Brain microvascular endothelial cell (primary cell): ENCODE measurements around the gene TMBIM1.

Source experiments
- DNase-seq: peaks from one replicate; pipeline ENCODE4 v3.0.0-alpha.2; 2020
- H3K27ac ChIP-seq: fragments of 250-450 bp; sonication (Bioruptor Pico); 2 replicates; pipeline ENCODE4 v1.5.1; 2020; ENCODE audit warnings: mild to moderate bottlenecking, moderate library complexity
- H3K27me3 ChIP-seq: fragments of 250-450 bp; sonication (Bioruptor Pico); replicated peaks from 2 replicates; pipeline ENCODE4 v1.5.1; 2020; ENCODE audit warnings: mild to moderate bottlenecking
- H3K36me3 ChIP-seq: fragments of 250-450 bp; sonication (Bioruptor Pico); replicated peaks from 2 replicates; pipeline ENCODE4 v1.5.1; 2020; ENCODE audit warnings: mild to moderate bottlenecking
- H3K4me3 ChIP-seq: 2 replicates; pipeline ENCODE4 v1.5.1; 2011; ENCODE audit warnings: low read depth, mild to moderate bottlenecking, control low read depth, low read length, moderate library complexity
- CTCF ChIP-seq: IDR thresholded peaks from 2 replicates; pipeline ENCODE4 v1.5.1; 2011; ENCODE audit warnings: low read depth, mild to moderate bottlenecking, moderate library complexity, low read length, control low read depth, inconsistent platforms; ENCODE audit errors: missing control alignments
- in situ Hi-C: cut with HindIII; loops from 2 replicates; pipeline ENCODE4 v1.10.0; 2017; ENCODE audit warnings: low sequenced_read_pairs, low pct_ligation_motif_present

TMBIM1 gene

GRCh38 chr2:218267259-218267658, 25.0 kb downstream of the TMBIM1 start:
- in situ Hi-C loops = no loop called here
- DNase-seq = no peak
- no peak for TF ChIP-seq CTCF
- Histone ChIP-seq H3K4me3 (no peak overlapping the region), H3K27ac (no peak overlapping the region), H3K27me3 (no peaks in the 10 kb centered on the region), H3K36me3 (peaks cover 31% of the 10 kb centered on the region)

GRCh38 chr2:218266316-218266979, 25.9 kb downstream of the TMBIM1 start:
- Histone ChIP-seq H3K4me3 (no peak overlapping the region), H3K27me3 (no peaks in the 10 kb centered on the region), H3K36me3 (peaks cover 31% of the 10 kb centered on the region), H3K27ac (no peak overlapping the region)
- no peak for DNase-seq
- no peak for TF ChIP-seq CTCF
- in situ Hi-C loops = no loop called here

- peaks cover 31% of the 10 kb centered on the region for H3K36me3 ChIP-seq
- no peak for TF ChIP-seq CTCF
- no peak overlapping the region for H3K4me3 ChIP-seq
- no peak overlapping the region for H3K27ac ChIP-seq
- H3K27me3 ChIP-seq = no peaks in the 10 kb centered on the region
- no peak for DNase-seq
- in situ Hi-C loops = no loop called here
Measured at GRCh38 chr2:218265626-218266025, 26.7 kb downstream of the TMBIM1 start.

- Histone ChIP-seq H3K36me3 (peaks cover 31% of the 10 kb centered on the region), H3K27me3 (no peaks in the 10 kb centered on the region), H3K27ac (no peak overlapping the region), H3K4me3 (no peak overlapping the region)
- in situ Hi-C loops = no loop called here
- no peak for DNase-seq
- TF ChIP-seq CTCF = no peak
Measured at GRCh38 chr2:218264773-218265561, 27.3 kb downstream of the TMBIM1 start.

- DNase-seq = no peak
- peaks cover 31% of the 10 kb centered on the region for H3K36me3 ChIP-seq
- no peak overlapping the region for H3K27ac ChIP-seq
- H3K4me3 ChIP-seq = no peak overlapping the region
- no peaks in the 10 kb centered on the region for H3K27me3 ChIP-seq
- TF ChIP-seq CTCF = peak; percentile 35
- in situ Hi-C loops = no loop called here
Measured at GRCh38 chr2:218263817-218264641, 28.3 kb downstream of the TMBIM1 start.
